Liver (tissue), 9 donors: Measurements from ENCODE around the gene DPEP3. TPM values are rescaled to one million over a fixed set of nuclear protein-coding genes. Genes with fewer than 3 reads are reported as not detected.

Experiments used
- DNase-seq: peaks from one replicate; pipeline ENCODE4 v3.0.0-alpha.2; 2017; ENCODE audit warnings: low spot score
- H3K27ac ChIP-seq, 2 donors: one replicate each; pipeline ENCODE4 v1.7.0; 2013; ENCODE audit warnings: inconsistent platforms in 2 of 2, low read length in 2 of 2, control low read depth in 1 of 2, low read depth in 1 of 2, mild to moderate bottlenecking in 1 of 2
- H3K27me3 ChIP-seq, 4 donors: one replicate each; pipeline versions ENCODE4 v1.6.1 to v1.7.0; 2013; ENCODE audit warnings: low read length in 3 of 4, inconsistent platforms in 1 of 4, mild to moderate bottlenecking in 1 of 4, moderate library complexity in 1 of 4; ENCODE audit not compliant: control insufficient read depth in 4 of 4, insufficient read depth in 4 of 4
- H3K36me3 ChIP-seq, 4 donors: one replicate each; pipeline versions ENCODE4 v1.6.1 to v1.7.0; 2013; ENCODE audit warnings: low read length in 3 of 4, mild to moderate bottlenecking in 3 of 4, low read depth in 1 of 4, moderate library complexity in 1 of 4; ENCODE audit not compliant: control insufficient read depth in 4 of 4, insufficient read depth in 3 of 4
- H3K4me1 ChIP-seq, 4 donors: one replicate each; pipeline versions ENCODE4 v1.6.1 to v1.7.0; 2013; ENCODE audit warnings: low read length in 3 of 4, mild to moderate bottlenecking in 3 of 4, moderate library complexity in 1 of 4; ENCODE audit not compliant: control insufficient read depth in 4 of 4, insufficient read depth in 4 of 4
- H3K4me3 ChIP-seq, 3 donors: one replicate each; pipeline versions ENCODE4 v1.6.1 to v1.7.0; 2013; ENCODE audit warnings: low read length in 3 of 3, control low read depth in 1 of 3, low read depth in 1 of 3, mild to moderate bottlenecking in 1 of 3
- H3K9ac ChIP-seq, 2 donors: one replicate each; pipeline ENCODE4 v1.7.0; 2013; ENCODE audit warnings: low read length in 2 of 2, mild to moderate bottlenecking in 2 of 2, moderate library complexity in 2 of 2, control low read depth in 1 of 2, low read depth in 1 of 2
- H3K9me3 ChIP-seq, 4 donors: one replicate each; pipeline versions ENCODE4 v1.6.1 to v1.7.0; 2013; ENCODE audit warnings: low read length in 3 of 4; ENCODE audit not compliant: control insufficient read depth in 4 of 4
- EGR1 ChIP-seq, 2 donors: IDR thresholded peaks; 2 replicates each; pipeline ENCODE4 v1.6.1; 2016 to 2018; ENCODE audit warnings: antibody characterized with exemption in 2 of 2, low read depth in 2 of 2
- FOXA1 ChIP-seq: IDR thresholded peaks from 2 replicates; pipeline ENCODE4 v1.6.1; 2016; ENCODE audit warnings: antibody characterized with exemption
- FOXA2 ChIP-seq: IDR thresholded peaks from 2 replicates; pipeline ENCODE4 v1.6.1; 2016; ENCODE audit warnings: antibody characterized with exemption
- GABPA ChIP-seq, 2 donors: IDR thresholded peaks in 1 of 2; conservative IDR thresholded peaks in 1 of 2; 2 replicates each; pipeline ENCODE4 v1.6.1; 2016; ENCODE audit warnings: antibody characterized with exemption in 2 of 2, mild to moderate bottlenecking in 1 of 2, moderate library complexity in 1 of 2
- HNF4A ChIP-seq, 2 donors: conservative IDR thresholded peaks; 2 replicates each; pipeline ENCODE4 v1.6.1; 2016; ENCODE audit warnings: antibody characterized with exemption in 2 of 2, mild to moderate bottlenecking in 2 of 2
- HNF4G ChIP-seq: IDR thresholded peaks from 2 replicates; pipeline ENCODE4 v1.6.1; 2016; ENCODE audit warnings: antibody characterized with exemption
- JUND ChIP-seq, 2 donors: IDR thresholded peaks; 2 replicates each; pipeline ENCODE4 v1.6.1; 2016; ENCODE audit warnings: antibody characterized with exemption in 2 of 2
- NR2F2 ChIP-seq: IDR thresholded peaks from 2 replicates; pipeline ENCODE4 v1.6.1; 2016; ENCODE audit warnings: antibody characterized with exemption
- RAD21 ChIP-seq, 2 donors: IDR thresholded peaks; 2 replicates each; pipeline ENCODE4 v1.6.1; 2016; ENCODE audit warnings: antibody characterized with exemption in 2 of 2, mild to moderate bottlenecking in 2 of 2
- RXRA ChIP-seq, 2 donors: IDR thresholded peaks; 2 replicates each; pipeline ENCODE4 v1.6.1; 2017 to 2018; ENCODE audit warnings: antibody characterized with exemption in 2 of 2, mild to moderate bottlenecking in 1 of 2
- SP1 ChIP-seq: IDR thresholded peaks from 2 replicates; pipeline ENCODE4 v1.6.1; 2018; ENCODE audit warnings: antibody characterized with exemption, mild to moderate bottlenecking
- TAF1 ChIP-seq: conservative IDR thresholded peaks from 2 replicates; pipeline ENCODE4 v1.6.1; 2016; ENCODE audit warnings: antibody characterized with exemption, mild to moderate bottlenecking
- YY1 ChIP-seq: IDR thresholded peaks from 2 replicates; pipeline ENCODE4 v1.6.1; 2016; ENCODE audit warnings: antibody characterized with exemption, mild to moderate bottlenecking
- WGBS: extraction: QIAGEN DNeasy Blood & Tissue Kit; methylation state at CpG from one replicate; pipeline ENCODE4 v1.1.7; 2013; 5-methylcytosine and 5-hydroxymethylcytosine counted together
- polyA plus RNA-seq, 2 donors: library from polyadenylated mRNA; stranded (reverse) in 1 of 2; unstranded in 1 of 2; fragments of 200-250 nt in 1 of 2; fragments of >200 nt in 1 of 2; fragmentation: Nextera tagmentation in 1 of 2; extraction: Ambion mirVana in 1 of 2; gene quantifications; one replicate each; pipeline versions ENCODE4 v1.2.1 to v1.2.3, GENCODE V29; 2013 to 2015
- total RNA-seq, 2 donors: library from RNA; depleted of rRNA; stranded (reverse); fragments of >200 nt; gene quantifications; one replicate each; pipeline ENCODE4 v1.2.3, GENCODE V29; 2014
- TF ChIP-seq, protein P1 (sequence below): IDR thresholded peaks from 2 replicates; pipeline ENCODE4 v1.6.1; 2016; ENCODE audit warnings: antibody characterized with exemption, mild to moderate bottlenecking
- TF ChIP-seq, protein P2 (sequence below): fragments of 150-350 bp; IDR thresholded peaks from 2 replicates; pipeline ENCODE4 v1.5.1; 2017; ENCODE audit warnings: improper control_type of control experiment, low read depth, low read length; ENCODE audit not compliant: missing input control
- TF ChIP-seq, protein P3 (sequence below): IDR thresholded peaks from 2 replicates; pipeline ENCODE4 v1.6.1; 2016; ENCODE audit warnings: antibody characterized with exemption
- donor health status: healthy.
- donor health status: healthy.
- donor health status: healthy.
- donor health status: healthy.
- donor health status: healthy.

DPEP3 gene
- total and polyA plus RNA-seq, 4 donors: 0.08 to 0.37 (median 0.22) TPM; not detected in 1

DNA sequence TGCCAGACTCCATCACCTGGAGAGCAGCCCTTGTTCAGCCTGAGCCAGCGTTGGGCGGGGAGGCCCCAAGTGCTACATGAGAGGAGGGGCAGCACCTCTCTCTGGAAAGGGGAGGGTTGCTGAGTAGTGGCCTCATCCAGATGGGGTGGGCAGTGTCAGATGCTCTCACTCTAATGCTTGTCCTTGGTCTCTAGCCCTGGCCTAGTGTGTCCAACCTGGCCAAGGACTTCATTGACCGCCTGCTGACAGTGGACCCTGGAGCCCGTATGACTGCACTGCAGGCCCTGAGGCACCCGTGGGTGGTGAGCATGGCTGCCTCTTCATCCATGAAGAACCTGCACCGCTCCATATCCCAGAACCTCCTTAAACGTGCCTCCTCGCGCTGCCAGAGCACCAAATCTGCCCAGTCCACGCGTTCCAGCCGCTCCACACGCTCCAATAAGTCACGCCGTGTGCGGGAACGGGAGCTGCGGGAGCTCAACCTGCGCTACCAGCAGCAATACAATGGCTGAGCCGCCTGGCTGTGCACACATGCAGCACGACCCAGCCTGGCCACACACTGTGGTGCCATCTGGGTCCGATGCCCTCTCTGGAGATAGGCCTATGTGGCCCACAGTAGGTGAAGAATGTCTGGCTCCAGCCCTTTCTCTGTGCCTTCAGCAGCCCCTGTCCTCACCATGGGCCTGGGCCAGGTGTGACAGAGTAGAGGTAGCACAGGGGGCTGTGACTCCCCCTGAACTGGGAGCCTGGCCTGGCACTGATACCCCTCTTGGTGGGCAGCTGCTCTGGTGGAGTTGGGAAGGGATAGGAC lies 53.0 kb downstream of the DPEP3 start:
- H3K36me3 ChIP-seq: peaks cover 3 to 33% (median 10%) of the 10 kb centered on the region in 4 donors
- no peak for TF ChIP-seq SP1
- TF ChIP-seq, protein P1, sequence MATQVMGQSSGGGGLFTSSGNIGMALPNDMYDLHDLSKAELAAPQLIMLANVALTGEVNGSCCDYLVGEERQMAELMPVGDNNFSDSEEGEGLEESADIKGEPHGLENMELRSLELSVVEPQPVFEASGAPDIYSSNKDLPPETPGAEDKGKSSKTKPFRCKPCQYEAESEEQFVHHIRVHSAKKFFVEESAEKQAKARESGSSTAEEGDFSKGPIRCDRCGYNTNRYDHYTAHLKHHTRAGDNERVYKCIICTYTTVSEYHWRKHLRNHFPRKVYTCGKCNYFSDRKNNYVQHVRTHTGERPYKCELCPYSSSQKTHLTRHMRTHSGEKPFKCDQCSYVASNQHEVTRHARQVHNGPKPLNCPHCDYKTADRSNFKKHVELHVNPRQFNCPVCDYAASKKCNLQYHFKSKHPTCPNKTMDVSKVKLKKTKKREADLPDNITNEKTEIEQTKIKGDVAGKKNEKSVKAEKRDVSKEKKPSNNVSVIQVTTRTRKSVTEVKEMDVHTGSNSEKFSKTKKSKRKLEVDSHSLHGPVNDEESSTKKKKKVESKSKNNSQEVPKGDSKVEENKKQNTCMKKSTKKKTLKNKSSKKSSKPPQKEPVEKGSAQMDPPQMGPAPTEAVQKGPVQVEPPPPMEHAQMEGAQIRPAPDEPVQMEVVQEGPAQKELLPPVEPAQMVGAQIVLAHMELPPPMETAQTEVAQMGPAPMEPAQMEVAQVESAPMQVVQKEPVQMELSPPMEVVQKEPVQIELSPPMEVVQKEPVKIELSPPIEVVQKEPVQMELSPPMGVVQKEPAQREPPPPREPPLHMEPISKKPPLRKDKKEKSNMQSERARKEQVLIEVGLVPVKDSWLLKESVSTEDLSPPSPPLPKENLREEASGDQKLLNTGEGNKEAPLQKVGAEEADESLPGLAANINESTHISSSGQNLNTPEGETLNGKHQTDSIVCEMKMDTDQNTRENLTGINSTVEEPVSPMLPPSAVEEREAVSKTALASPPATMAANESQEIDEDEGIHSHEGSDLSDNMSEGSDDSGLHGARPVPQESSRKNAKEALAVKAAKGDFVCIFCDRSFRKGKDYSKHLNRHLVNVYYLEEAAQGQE: no peak
- no peak for TF ChIP-seq YY1
- no peak for TF ChIP-seq JUND (IDR thresholded peaks at IDR 0.05)
- TF ChIP-seq GABPA (IDR thresholded peaks at IDR 0.05 in 1 of 2, conservative IDR thresholded peaks at IDR 0.05 in 1 of 2): no peak
- no peak for TF ChIP-seq FOXA1
- TF ChIP-seq RXRA (IDR thresholded peaks at IDR 0.05): no peak
- TF ChIP-seq, protein P2, sequence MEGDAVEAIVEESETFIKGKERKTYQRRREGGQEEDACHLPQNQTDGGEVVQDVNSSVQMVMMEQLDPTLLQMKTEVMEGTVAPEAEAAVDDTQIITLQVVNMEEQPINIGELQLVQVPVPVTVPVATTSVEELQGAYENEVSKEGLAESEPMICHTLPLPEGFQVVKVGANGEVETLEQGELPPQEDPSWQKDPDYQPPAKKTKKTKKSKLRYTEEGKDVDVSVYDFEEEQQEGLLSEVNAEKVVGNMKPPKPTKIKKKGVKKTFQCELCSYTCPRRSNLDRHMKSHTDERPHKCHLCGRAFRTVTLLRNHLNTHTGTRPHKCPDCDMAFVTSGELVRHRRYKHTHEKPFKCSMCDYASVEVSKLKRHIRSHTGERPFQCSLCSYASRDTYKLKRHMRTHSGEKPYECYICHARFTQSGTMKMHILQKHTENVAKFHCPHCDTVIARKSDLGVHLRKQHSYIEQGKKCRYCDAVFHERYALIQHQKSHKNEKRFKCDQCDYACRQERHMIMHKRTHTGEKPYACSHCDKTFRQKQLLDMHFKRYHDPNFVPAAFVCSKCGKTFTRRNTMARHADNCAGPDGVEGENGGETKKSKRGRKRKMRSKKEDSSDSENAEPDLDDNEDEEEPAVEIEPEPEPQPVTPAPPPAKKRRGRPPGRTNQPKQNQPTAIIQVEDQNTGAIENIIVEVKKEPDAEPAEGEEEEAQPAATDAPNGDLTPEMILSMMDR: no peak
- no peak for TF ChIP-seq HNF4G
- H3K27me3 ChIP-seq: no peaks in the 10 kb centered on the region
- no peaks in the 10 kb centered on the region for H3K9me3 ChIP-seq
- 90% methylated on average over 22 of the region's 22 CpGs for WGBS
- H3K9ac ChIP-seq: no peak overlapping the region
- H3K27ac ChIP-seq: no peak overlapping the region
- peaks cover 0 to 3% (median 0%) of the 10 kb centered on the region in 4 donors for H3K4me1 ChIP-seq
- no peak for DNase-seq
- H3K4me3 ChIP-seq: no peak overlapping the region

DNA sequence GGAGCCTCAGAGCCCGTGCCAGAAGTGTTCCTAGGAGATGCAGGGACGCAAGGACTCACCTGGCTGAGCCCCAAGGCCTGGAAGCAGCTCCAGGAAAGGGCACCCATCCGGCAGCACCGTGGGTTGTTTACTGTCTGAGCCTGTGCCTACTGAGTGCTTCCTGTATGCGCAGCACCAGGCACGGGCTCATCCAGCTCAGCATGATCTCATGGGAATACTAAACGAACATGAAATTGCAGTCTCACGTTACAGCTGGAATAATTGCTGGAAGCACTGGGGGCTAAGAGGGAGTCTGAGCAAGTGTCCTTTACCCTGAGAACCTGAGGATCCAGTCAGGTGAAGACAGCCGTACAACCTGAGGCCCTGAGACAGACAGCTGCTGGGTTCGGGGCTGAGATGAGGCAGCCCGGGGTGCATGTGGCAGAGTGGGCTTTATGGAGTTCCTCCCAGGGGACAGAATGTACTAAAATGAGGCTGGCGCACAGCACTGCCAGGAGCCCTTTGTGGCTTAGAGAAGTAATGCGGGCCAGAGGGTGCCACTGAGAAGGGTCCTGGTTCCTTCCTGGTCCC lies 54.0 kb downstream of the DPEP3 start:
- Histone ChIP-seq H3K36me3 (peaks cover 3 to 31% (median 7%) of the 10 kb centered on the region in 4 donors), H3K4me3 (no peak overlapping the region), H3K9me3 (no peaks in the 10 kb centered on the region), H3K27ac (no peak overlapping the region), H3K9ac (no peak overlapping the region), H3K4me1 (peaks cover 0 to 3% (median 0%) of the 10 kb centered on the region in 4 donors), H3K27me3 (no peaks in the 10 kb centered on the region)
- no peak for DNase-seq
- 66% methylated on average over 13 of the region's 13 CpGs for WGBS
- TF ChIP-seq YY1 (no peak), FOXA2 (no peak), HNF4A (conservative IDR thresholded peaks at IDR 0.05) (no peak), RAD21 (IDR thresholded peaks at IDR 0.05) (no peak), SP1 (no peak), HNF4G (no peak), JUND (IDR thresholded peaks at IDR 0.05) (no peak), RXRA (IDR thresholded peaks at IDR 0.05) (no peak), FOXA1 (no peak), TAF1 (no peak), GABPA (IDR thresholded peaks at IDR 0.05 in 1 of 2, conservative IDR thresholded peaks at IDR 0.05 in 1 of 2) (no peak), EGR1 (IDR thresholded peaks at IDR 0.05; ENCODE audit: low read depth in 2 of 2) (no peak), NR2F2 (no peak)
- TF ChIP-seq, protein P1: no peak
- TF ChIP-seq, protein P3, sequence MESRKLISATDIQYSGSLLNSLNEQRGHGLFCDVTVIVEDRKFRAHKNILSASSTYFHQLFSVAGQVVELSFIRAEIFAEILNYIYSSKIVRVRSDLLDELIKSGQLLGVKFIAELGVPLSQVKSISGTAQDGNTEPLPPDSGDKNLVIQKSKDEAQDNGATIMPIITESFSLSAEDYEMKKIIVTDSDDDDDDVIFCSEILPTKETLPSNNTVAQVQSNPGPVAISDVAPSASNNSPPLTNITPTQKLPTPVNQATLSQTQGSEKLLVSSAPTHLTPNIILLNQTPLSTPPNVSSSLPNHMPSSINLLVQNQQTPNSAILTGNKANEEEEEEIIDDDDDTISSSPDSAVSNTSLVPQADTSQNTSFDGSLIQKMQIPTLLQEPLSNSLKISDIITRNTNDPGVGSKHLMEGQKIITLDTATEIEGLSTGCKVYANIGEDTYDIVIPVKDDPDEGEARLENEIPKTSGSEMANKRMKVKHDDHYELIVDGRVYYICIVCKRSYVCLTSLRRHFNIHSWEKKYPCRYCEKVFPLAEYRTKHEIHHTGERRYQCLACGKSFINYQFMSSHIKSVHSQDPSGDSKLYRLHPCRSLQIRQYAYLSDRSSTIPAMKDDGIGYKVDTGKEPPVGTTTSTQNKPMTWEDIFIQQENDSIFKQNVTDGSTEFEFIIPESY: no peak
- TF ChIP-seq, protein P2: no peak
